Right kidney (tissue), 1 donor: ENCODE measurements around the gene GTF3C1.

Experiments used
- DNase-seq: peaks from one replicate; pipeline ENCODE4 v3.0.0-alpha.2; 2016

Gene GTF3C1

DNA sequence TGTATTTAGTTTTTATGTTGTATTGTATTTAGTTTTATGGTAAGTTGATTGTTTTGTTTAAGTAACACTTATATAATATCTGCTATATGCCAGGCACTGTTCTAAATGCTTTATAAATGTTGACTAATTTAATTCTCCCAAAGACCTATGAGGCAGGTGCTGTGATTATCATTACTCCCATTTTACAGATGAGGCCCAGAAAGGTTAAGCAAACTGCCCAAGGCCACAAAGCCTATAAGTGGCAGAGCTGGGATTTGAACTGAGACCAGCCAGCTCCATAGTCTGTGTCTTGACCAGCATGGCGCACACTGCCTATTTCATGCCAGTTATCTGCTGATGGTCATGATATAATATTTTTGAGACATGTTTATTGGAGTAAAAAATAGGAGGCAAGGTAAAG is 123.8 kb downstream of the GTF3C1 start:
- DNase-seq, result no peak

DNA sequence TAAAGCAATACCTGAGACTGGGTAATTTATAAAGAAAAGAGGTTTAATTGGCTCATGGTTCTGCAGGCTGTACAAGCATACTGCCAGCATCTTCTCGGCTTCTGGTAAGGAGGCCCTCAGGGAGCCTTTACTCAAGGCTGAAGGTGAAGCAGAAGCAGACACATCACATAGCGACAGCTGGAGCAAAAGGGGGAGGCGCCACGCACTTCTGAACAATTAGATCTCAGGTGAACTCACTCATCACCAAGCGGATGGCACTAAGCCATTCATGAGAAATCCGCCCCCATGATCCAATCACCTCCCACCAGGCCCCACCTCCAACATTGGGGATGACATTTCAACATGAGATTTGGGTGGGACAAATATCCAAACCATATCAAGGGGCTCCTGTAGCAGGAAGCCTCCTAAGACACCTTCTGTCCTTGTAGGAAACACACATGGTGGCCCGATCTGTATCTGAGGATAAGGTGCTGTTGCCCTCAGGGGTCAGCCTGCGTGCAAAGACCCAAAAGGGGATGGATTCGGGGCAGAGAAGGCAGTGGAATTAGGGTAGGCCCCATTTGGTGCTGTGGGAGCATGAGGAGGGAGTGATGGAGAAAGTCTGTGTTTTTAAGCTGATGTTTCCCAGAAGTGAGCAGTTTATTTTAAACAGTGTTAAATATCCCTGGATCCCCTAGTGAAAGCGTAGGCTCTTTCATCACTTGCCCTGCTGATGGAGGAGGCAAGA is 124.8 kb downstream of the GTF3C1 start:
- no peak for DNase-seq

DNA sequence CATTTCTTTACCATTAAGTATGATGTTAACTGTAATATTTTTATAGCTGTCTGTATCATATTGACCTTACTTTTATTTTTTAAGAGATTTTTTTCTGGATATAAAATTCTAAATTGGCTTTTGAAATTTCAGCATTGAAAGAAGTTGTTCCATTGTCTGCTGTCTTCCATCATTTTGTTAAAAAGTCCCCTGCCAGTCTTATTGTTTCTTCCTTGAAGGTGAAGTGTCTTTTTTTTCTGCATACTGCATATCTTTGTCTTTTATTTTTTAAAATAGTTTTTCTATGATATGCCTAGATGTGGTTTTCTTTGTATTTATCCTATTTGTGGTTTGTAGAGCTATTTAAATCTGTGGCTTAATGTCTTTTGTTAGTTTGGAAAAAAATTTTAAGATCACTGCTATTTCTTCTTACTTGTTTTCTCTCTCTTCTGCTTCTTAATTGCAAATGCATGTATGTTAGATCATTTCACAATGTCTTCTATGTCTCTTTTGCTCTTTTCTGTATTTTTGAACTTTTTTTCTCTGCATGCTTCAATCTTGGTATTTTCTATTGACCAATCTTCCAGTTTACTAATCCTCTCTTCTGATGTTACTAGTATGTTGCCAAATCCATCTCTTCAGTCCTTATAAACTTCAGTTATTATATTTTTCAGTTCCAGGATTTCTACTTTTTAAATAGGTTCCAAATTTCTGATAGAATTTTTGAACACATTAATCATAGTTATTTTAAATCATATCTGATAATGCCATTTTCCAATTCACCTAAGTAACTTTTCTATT is 127.6 kb downstream of the GTF3C1 start:
- no peak for DNase-seq

DNA sequence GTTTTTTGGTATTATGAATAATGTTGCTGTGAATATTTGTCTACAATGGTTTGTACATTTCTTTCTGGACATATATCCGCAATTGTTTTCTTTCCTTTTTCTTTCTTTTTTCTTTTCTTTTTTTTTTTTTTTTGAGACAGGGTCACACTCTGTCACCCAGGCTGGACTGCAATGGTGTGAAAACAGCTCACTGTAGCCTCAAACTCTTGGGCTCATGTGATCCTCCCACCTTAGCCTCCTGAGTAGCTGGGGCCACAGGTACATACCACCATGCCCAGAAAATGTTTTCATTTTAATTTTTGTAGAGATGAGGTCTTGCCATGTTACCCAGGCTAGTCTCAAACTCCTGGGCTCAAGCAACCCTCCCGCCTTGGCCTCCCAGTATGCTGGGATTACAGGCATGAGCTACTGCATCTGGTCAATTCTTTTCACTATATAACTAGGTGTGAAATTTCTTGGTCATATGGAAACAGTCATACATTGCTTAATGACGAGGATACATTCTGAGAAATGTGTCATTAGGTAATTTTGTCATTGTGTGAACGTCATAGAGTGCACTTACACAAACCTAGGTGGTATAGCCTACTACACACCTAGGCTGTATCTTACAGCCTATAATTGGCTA is 132.6 kb downstream of the GTF3C1 start:
- no peak for DNase-seq

DNA sequence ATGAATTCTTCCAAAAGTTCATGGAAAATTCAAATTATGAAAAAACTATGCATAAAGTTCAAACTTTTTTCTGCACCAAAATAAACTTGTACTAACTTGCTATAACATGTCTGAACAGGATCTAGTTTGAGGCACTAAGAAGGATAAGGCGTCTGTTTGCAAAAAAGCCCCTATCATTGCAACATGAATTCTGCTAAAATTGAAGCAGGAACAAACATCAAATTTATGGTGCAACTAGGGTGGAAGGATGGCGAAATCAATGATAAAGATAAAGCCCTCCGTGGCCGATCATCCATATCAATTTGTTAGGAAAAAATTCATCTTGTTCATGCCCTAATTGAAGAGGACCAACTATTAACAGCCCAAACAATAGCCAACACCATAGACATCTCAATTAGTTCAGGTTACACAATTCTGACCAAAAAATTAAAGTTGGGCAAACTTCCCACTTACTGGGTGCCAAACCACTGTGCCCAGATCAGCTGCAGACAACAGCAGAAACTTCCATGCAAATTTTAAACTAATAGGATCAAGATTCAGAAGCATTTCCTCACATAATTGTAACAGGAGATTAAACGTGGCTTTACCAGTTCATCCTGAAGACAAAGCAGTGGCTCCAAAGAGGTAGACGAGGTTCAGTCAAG is 134.8 kb downstream of the GTF3C1 start:
- no peak for DNase-seq

DNA sequence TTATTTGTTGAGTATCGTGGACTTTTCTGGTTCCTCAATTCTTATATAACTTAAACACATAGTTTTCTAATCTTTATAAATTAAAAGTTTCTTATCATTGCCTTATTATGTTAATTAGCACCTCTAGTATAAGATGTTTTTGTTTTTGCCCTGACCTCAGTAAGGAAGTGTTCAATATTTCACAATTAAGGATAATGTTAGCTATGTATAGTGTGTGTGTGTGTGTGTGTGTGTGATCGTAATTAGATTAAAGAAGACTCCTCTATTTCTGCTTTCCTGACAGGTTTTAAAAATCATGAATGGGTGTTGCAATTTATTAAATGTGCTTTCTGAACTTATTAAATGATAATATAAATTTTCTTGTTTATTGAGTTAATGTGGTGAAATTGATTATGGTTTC is 135.8 kb downstream of the GTF3C1 start:
- DNase-seq, result no peak

DNA sequence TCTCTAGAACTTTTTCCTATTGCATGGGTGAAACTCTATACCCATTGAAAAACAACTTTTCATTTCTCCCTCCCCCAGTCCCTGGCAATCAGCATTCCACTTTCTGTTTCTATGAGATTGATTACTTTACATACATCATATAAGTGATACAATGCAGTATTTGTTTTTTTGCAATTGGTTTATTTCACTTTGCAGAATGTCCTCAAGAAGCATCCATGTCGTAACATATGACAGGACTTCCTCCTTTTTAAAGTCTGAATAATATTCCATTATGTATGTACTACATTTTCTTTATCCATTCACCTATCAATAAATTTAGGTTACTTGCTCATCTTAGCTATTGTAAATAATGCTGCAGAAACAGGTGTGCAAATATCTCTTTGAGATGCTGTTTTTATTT is 139.0 kb downstream of the GTF3C1 start:
- DNase-seq, result no peak
